GM12864 (cell line): Measurements from ENCODE around the gene GPR35.
A peak's percentile ranks its signal among the peaks of the same experiment; 100 is the strongest.

Source experiments
- DNase-seq: peaks from one replicate; pipeline ENCODE4 v3.0.0-alpha.2; 2011; ENCODE audit warnings: low read depth
- H3K4me3 ChIP-seq: 2 replicates; pipeline ENCODE4 v1.5.1; 2011; ENCODE audit warnings: mild to moderate bottlenecking, low read depth, low read length, control low read depth
- CTCF ChIP-seq: IDR thresholded peaks from 2 replicates; pipeline ENCODE4 v1.5.1; 2011; ENCODE audit warnings: low read depth, mild to moderate bottlenecking, moderate library complexity, low read length, control low read depth, inconsistent platforms; ENCODE audit errors: missing control alignments

Gene GPR35

GRCh38 chr2:240624950-240625621, at the start of gene GPR35:
Gene GPR35, plus strand, starts transcription at chr2:240625480. Its CDS starts 4,473 bp downstream, at chr2:240629953.
- H3K4me3 ChIP-seq = no peak within 1 kb of the TSS; the same call in 1 of the 2 replicates
- TF ChIP-seq CTCF = no peak
- DNase-seq = peak; percentile 38

GRCh38 chr2:240576036-240576435, 49.2 kb upstream of the GPR35 start:
- TF ChIP-seq CTCF = no peak
- DNase-seq = no peak
- H3K4me3 ChIP-seq = no peak overlapping the region

GRCh38 chr2:240576436-240577205, 48.7 kb upstream of the GPR35 start:
- no peak overlapping the region for H3K4me3 ChIP-seq
- no peak for DNase-seq
- no peak for TF ChIP-seq CTCF

GRCh38 chr2:240577281-240578109, 47.8 kb upstream of the GPR35 start:
- no peak overlapping the region for H3K4me3 ChIP-seq

GRCh38 chr2:240578110-240578450, 47.2 kb upstream of the GPR35 start:
- no peak for DNase-seq
- no peak for TF ChIP-seq CTCF

More at GRCh38 chr2:240577281-240578109, 47.8 kb upstream of the GPR35 start:
- no peak for DNase-seq
- no peak for TF ChIP-seq CTCF

GRCh38 chr2:240578488-240578887, 46.8 kb upstream of the GPR35 start:
- H3K4me3 ChIP-seq = no peak overlapping the region
- no peak for TF ChIP-seq CTCF
- DNase-seq = no peak

More at GRCh38 chr2:240578110-240578450, 47.2 kb upstream of the GPR35 start:
- no peak overlapping the region for H3K4me3 ChIP-seq
